Ishikawa (cell line): Measurements from ENCODE around the gene MEIS3.

Experiments used
- CEBPB ChIP-seq: IDR thresholded peaks from 2 replicates; pipeline ENCODE4 v1.6.1; 2012
- EP300 ChIP-seq: IDR thresholded peaks from 2 replicates; pipeline ENCODE4 v1.6.1; 2012; ENCODE audit warnings: borderline replicate concordance
- FOXM1 ChIP-seq: IDR thresholded peaks from 2 replicates; pipeline ENCODE4 v1.6.1; 2012; ENCODE audit warnings: low read depth, borderline replicate concordance
- RAD21 ChIP-seq: IDR thresholded peaks from 2 replicates; pipeline ENCODE4 v1.6.1; 2012; ENCODE audit warnings: low read depth
- TAF1 ChIP-seq: IDR thresholded peaks from 2 replicates; pipeline ENCODE4 v1.6.1; 2012; ENCODE audit warnings: low read depth, mild to moderate bottlenecking
- TCF12 ChIP-seq: IDR thresholded peaks from 2 replicates; pipeline ENCODE4 v1.6.1; 2012; ENCODE audit warnings: low read depth
- YY1 ChIP-seq: IDR thresholded peaks from 2 replicates; pipeline ENCODE4 v1.6.1; 2012; ENCODE audit warnings: low read depth
- TF ChIP-seq, protein P1 (sequence below): IDR thresholded peaks from 2 replicates; pipeline ENCODE4 v1.6.1; 2012
- TF ChIP-seq, protein P2 (sequence below): IDR thresholded peaks from 2 replicates; pipeline ENCODE4 v1.6.1; 2012; ENCODE audit warnings: low read depth, mild to moderate bottlenecking

DNA sequence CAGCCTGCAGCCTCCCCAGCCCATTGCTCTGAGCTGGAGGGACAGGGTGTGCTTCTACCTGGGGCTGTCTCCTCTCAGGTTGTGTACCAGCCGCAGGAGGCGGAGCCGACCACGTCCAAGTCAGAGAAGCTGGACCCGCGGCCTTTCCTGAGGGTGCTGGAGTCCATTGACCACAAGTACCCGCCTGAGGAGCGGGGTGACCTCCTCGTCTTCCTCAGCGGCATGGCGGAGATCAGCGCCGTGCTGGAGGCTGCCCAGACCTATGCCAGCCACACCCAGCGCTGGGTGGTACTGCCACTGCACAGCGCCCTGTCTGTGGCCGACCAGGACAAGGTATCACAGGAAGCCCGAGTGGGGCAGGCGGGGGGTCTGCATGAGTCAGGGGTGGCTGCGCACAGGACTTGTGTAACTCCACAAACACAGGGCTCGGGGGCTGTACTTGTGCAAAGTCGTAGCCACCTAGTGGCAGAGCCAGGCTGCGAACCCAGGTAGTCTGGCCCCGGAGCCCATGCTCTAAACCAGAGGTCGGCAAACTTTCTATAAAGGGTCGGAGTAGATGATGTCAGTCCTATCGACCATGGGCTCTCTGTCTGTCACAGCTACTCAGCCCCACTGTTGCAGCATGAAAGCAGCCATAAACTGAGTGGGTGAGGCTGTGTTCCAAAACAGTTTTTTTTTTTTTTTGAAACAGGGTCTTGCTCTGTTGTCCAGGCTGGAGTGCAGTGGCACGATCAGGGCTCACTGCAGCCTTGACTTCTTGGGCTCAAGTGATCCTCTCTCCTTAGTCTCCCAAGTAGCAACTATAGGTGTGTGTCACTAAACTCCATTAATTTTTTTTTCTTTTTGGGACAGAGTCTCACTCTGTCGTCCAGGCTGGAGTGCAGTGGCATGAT, 61.3 kb downstream of the MEIS3 start:
- TF ChIP-seq YY1 (no peak), CEBPB (no peak), RAD21 (no peak), EP300 (no peak), FOXM1 (no peak), TCF12 (no peak), TAF1 (no peak)
- TF ChIP-seq, protein P1, sequence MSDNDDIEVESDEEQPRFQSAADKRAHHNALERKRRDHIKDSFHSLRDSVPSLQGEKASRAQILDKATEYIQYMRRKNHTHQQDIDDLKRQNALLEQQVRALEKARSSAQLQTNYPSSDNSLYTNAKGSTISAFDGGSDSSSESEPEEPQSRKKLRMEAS: no peak
- TF ChIP-seq, protein P2, sequence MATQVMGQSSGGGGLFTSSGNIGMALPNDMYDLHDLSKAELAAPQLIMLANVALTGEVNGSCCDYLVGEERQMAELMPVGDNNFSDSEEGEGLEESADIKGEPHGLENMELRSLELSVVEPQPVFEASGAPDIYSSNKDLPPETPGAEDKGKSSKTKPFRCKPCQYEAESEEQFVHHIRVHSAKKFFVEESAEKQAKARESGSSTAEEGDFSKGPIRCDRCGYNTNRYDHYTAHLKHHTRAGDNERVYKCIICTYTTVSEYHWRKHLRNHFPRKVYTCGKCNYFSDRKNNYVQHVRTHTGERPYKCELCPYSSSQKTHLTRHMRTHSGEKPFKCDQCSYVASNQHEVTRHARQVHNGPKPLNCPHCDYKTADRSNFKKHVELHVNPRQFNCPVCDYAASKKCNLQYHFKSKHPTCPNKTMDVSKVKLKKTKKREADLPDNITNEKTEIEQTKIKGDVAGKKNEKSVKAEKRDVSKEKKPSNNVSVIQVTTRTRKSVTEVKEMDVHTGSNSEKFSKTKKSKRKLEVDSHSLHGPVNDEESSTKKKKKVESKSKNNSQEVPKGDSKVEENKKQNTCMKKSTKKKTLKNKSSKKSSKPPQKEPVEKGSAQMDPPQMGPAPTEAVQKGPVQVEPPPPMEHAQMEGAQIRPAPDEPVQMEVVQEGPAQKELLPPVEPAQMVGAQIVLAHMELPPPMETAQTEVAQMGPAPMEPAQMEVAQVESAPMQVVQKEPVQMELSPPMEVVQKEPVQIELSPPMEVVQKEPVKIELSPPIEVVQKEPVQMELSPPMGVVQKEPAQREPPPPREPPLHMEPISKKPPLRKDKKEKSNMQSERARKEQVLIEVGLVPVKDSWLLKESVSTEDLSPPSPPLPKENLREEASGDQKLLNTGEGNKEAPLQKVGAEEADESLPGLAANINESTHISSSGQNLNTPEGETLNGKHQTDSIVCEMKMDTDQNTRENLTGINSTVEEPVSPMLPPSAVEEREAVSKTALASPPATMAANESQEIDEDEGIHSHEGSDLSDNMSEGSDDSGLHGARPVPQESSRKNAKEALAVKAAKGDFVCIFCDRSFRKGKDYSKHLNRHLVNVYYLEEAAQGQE: no peak
